GM21515 (cell line): Measurements from ENCODE around the gene DPAGT1.

Experiments used
- ATAC-seq: cut with Tn5 transposase; IDR thresholded peaks from one replicate; pipeline ENCODE4 v1.9.1; 2021; ENCODE audit not compliant: unreplicated experiment

DPAGT1 gene

GRCh38 chr11:119094816-119095065 lies 6.9 kb downstream of the DPAGT1 start:
- peak; percentile 34 for ATAC-seq

- ATAC-seq, result peak; percentile 5
These were observed 7.5 kb downstream of the DPAGT1 start for GRCh38 chr11:119093942-119094815.

- no peak for ATAC-seq
These were observed 8.5 kb downstream of the DPAGT1 start for GRCh38 chr11:119092880-119093842.

- no peak for ATAC-seq
These were observed 9.4 kb downstream of the DPAGT1 start for GRCh38 chr11:119091966-119092879.

GRCh38 chr11:119091178-119091577 lies 10.5 kb downstream of the DPAGT1 start:
- no peak for ATAC-seq

- no peak for ATAC-seq
These were observed 12.3 kb downstream of the DPAGT1 start for GRCh38 chr11:119089319-119089718.

GRCh38 chr11:119088406-119088805 lies 13.2 kb downstream of the DPAGT1 start:
- no peak for ATAC-seq

GRCh38 chr11:119087747-119088241 lies 13.9 kb downstream of the DPAGT1 start:
- ATAC-seq, result no peak

- no peak for ATAC-seq
These were observed 14.5 kb downstream of the DPAGT1 start for GRCh38 chr11:119087123-119087522.

GRCh38 chr11:119085437-119085847 lies 16.2 kb downstream of the DPAGT1 start:
- ATAC-seq, result peak; percentile 21

GRCh38 chr11:119084663-119085436 lies 16.8 kb downstream of the DPAGT1 start, which contains the start of gene HMBS:
HMBS (plus strand) TSS chr11:119084881; CDS start chr11:119085034, 153 bp downstream.
- ATAC-seq, result peak; percentile 88

GRCh38 chr11:119081682-119082260 lies 19.9 kb downstream of the DPAGT1 start:
- ATAC-seq, result no peak

- no peak for ATAC-seq
These were observed 22.8 kb downstream of the DPAGT1 start for GRCh38 chr11:119078675-119079420.

GRCh38 chr11:119077839-119078238 lies 23.8 kb downstream of the DPAGT1 start:
- ATAC-seq, result no peak

- ATAC-seq, result peak; percentile 86
These were observed 34.1 kb downstream of the DPAGT1 start, which contains the start of gene VPS11 for GRCh38 chr11:119067371-119068222. VPS11 (plus strand) TSS chr11:119067818; CDS start chr11:119067824, 6 bp downstream.

- ATAC-seq, result no peak
These were observed 36.3 kb downstream of the DPAGT1 start for GRCh38 chr11:119065369-119065768.

- no peak for ATAC-seq
These were observed 38.9 kb downstream of the DPAGT1 start for GRCh38 chr11:119062779-119063178.

GRCh38 chr11:119061256-119061655 lies 40.4 kb downstream of the DPAGT1 start:
- ATAC-seq, result no peak
